Activated CD8-positive, alpha-beta T cell treated with anti-CD3 and anti-CD28 coated beads, Interleukin-2, amount 10 ng/mL, durations not matched to agents 7 days and 5 days (primary cell): Measurements from ENCODE around the gene CPA2. TPM values are rescaled to one million over a fixed set of nuclear protein-coding genes. Genes with fewer than 3 reads are reported as not detected.
"Not testable (repeated sequence)": the region's sequence is repeated elsewhere in the genome, so short reads cannot be mapped to it uniquely, and the experiment has no call there.

ENCODE experiments used
- ATAC-seq: fragments of 150-1000 bp; cut with Tn5 transposase; one replicate; pipeline ENCODE4 v1.10.0; 2021; ENCODE audit warnings: moderate library complexity
- CTCF ChIA-PET: fragments of 350-600 bp; sonication (Branson Sonifier 250); formaldehyde crosslinking; loops from one replicate; lab custom pipeline; 2021; ENCODE audit warnings: antibody characterized with exemption; lab: Charles Lee
- POLR2A ChIA-PET: fragments of 350-600 bp; sonication (Branson Sonifier 250); formaldehyde crosslinking; loops from one replicate; lab custom pipeline; 2021; ENCODE audit warnings: antibody characterized with exemption; lab: Charles Lee
- DNase-seq: peaks from one replicate; pipeline ENCODE4 v3.0.0-alpha.2; 2020
- H3K27ac Mint-ChIP-seq: one replicate; pipeline ENCODE4 v1.8.0; 2021; ENCODE audit warnings: mild to moderate bottlenecking, mixed read lengths
- H3K27me3 Mint-ChIP-seq: one replicate; pipeline ENCODE4 v1.8.0; 2021; ENCODE audit warnings: low read depth, mixed read lengths
- H3K36me3 Mint-ChIP-seq: one replicate; pipeline ENCODE4 v1.8.0; 2021; ENCODE audit warnings: low read depth, mixed read lengths
- H3K4me1 Mint-ChIP-seq: one replicate; pipeline ENCODE4 v1.8.0; 2021; ENCODE audit warnings: low read depth, mixed read lengths
- H3K4me3 Mint-ChIP-seq: one replicate; pipeline ENCODE4 v1.8.0; 2021; ENCODE audit warnings: mild to moderate bottlenecking, mixed read lengths
- H3K9me3 Mint-ChIP-seq: one replicate; pipeline ENCODE4 v1.8.0; 2022; ENCODE audit warnings: mixed read lengths; ENCODE audit not compliant: insufficient read depth
- total RNA-seq, 2 experiments: library from RNA; stranded (reverse); gene quantifications; one replicate each; pipeline ENCODE4 v1.2.3, GENCODE V29; 2021

CPA2 gene
- total RNA-seq, 2 experiments from 2014 or later, result not detected

DNA sequence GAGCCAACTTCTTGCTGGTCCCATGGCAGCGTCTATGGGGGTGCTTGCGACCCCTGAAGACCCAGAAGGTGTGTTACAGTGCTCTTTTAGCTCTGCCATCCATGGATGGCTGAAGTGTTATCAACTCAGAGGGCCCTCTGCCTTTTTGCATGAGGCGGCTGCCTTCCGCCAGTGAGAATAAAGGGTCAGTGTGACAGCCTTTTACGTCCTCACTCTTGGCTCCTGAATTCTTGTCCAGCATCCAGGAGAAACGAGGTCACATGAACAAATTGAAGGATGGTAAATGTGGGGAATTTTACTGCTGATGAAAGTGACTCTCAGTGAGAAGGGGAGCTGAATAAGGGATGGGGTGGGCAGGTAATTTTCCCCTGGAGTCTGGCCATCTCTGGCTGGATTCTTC, 34.9 kb upstream of the CPA2 start:
- DNase-seq, result no peak
- ChIA-PET CTCF (no interaction called here), POLR2A (no interaction called here)
- Mint-ChIP-seq H3K36me3 (no peaks in the 10 kb centered on the region), H3K9me3 (no peaks in the 10 kb centered on the region), H3K27me3 (peaks cover 7% of the 10 kb centered on the region), H3K4me1 (no peaks in the 10 kb centered on the region), H3K27ac (no peak overlapping the region), H3K4me3 (no peak overlapping the region)
- no peak for ATAC-seq

GRCh38 chr7:130232209-130232608, 34.5 kb upstream of the CPA2 start:
- ChIA-PET POLR2A (no interaction called here), CTCF (no interaction called here)
- H3K27ac Mint-ChIP-seq, result no peak overlapping the region

DNA sequence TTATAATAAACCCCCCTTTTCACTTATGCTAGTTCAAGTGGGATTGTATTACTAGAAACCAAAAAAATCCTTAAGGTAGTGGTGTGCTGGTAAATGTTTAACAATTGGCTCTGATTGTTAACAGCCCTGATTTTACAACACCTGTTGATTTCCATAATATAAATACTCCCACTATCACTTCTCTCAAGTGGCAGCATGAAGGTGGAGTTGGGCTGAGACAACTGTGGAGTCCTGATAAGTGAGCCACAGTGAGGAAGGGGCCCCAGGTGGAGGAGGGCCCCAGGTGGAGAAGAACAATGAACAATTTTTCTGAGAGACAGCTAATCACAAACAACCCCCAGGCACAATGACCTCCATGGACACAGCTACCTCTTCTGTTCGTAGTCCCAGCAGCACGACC, 32.6 kb upstream of the CPA2 start:
- ATAC-seq (no peak), DNase-seq (no peak)
- ChIA-PET POLR2A (no interaction called here), CTCF (no interaction called here)
- no peaks in the 10 kb centered on the region for H3K36me3 Mint-ChIP-seq
- H3K9me3 Mint-ChIP-seq, result no peaks in the 10 kb centered on the region
- H3K27me3 Mint-ChIP-seq, result peaks cover 11% of the 10 kb centered on the region
- H3K4me3 Mint-ChIP-seq, result no peak overlapping the region
- no peak overlapping the region for H3K27ac Mint-ChIP-seq
- H3K4me1 Mint-ChIP-seq, result no peaks in the 10 kb centered on the region

More at GRCh38 chr7:130232209-130232608, 34.5 kb upstream of the CPA2 start:
- no peak for ATAC-seq
- Mint-ChIP-seq H3K4me1 (no peaks in the 10 kb centered on the region), H3K27me3 (peaks cover 10% of the 10 kb centered on the region), H3K36me3 (no peaks in the 10 kb centered on the region), H3K9me3 (no peaks in the 10 kb centered on the region), H3K4me3 (no peak overlapping the region)
- DNase-seq, result no peak

DNA sequence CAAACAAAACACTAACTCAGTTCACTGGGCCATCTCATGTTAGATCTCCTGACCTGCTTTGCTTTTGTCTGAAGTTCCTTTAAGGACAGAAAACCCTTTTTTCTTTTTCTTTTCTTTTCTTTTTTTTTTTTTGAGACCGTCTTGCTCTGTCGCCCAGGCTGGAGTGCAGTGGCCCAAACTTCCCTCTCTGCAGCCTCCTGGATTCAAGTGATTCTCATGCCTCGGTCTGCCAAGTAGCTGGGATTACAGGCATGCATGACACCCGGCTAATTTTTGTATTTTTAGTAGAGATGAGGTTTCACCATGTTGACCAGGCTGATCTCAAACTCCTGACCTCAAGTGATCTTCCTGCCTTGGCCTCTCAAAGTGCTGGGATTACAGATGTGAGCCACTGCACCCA, 30.3 kb upstream of the CPA2 start:
- CTCF ChIA-PET, H3K4me3 Mint-ChIP-seq, H3K36me3 Mint-ChIP-seq, POLR2A ChIA-PET, H3K9me3 Mint-ChIP-seq, ATAC-seq, H3K4me1 Mint-ChIP-seq, H3K27ac Mint-ChIP-seq, DNase-seq: not testable (repeated sequence)
- H3K27me3 Mint-ChIP-seq, result peaks cover 10% of the 10 kb centered on the region

GRCh38 chr7:130240240-130240639, 26.4 kb upstream of the CPA2 start:
- ChIA-PET CTCF (interaction anchor here (1.0 to 2.3 kb wide), 2 partner anchors 168 to 518 kb away, joined by 3 to 8 read pairs; no protein-coding TSS in a partner anchor), POLR2A (interaction anchor here (1.6 kb wide), 1 partner anchor 35 kb away, joined by 4 read pairs; the partner anchor contains the start of gene TMEM209)
- H3K4me1 Mint-ChIP-seq, result peaks cover 11% of the 10 kb centered on the region
- no peak for DNase-seq
- no peak overlapping the region for H3K27ac Mint-ChIP-seq
- H3K4me3 Mint-ChIP-seq, result no peak overlapping the region
- H3K36me3 Mint-ChIP-seq, result no peaks in the 10 kb centered on the region
- peaks cover 4% of the 10 kb centered on the region for H3K9me3 Mint-ChIP-seq
- H3K27me3 Mint-ChIP-seq, result peaks cover 15% of the 10 kb centered on the region
- ATAC-seq, result no peak

GRCh38 chr7:130242198-130243014, 24.3 kb upstream of the CPA2 start:
- DNase-seq (peak; percentile 69), ATAC-seq (peak; percentile 90)
- H3K4me3 Mint-ChIP-seq, result no peak overlapping the region
- CTCF ChIA-PET, result interaction anchor here (0.7 to 3.0 kb wide), 5 partner anchors 171 to 515 kb away, joined by 3 to 22 read pairs (median 4); partner anchors contain the start of gene KLHDC10
- POLR2A ChIA-PET, result no interaction called here
- H3K9me3 Mint-ChIP-seq, result peaks cover 4% of the 10 kb centered on the region
- no peaks in the 10 kb centered on the region for H3K36me3 Mint-ChIP-seq
- H3K27me3 Mint-ChIP-seq, result peaks cover 4% of the 10 kb centered on the region
- peaks cover 11% of the 10 kb centered on the region for H3K4me1 Mint-ChIP-seq
- no peak overlapping the region for H3K27ac Mint-ChIP-seq

- DNase-seq, H3K9me3 Mint-ChIP-seq, H3K27ac Mint-ChIP-seq, ATAC-seq, H3K36me3 Mint-ChIP-seq, H3K27me3 Mint-ChIP-seq, POLR2A ChIA-PET, H3K4me3 Mint-ChIP-seq: not testable (repeated sequence)
- CTCF ChIA-PET, result interaction anchor here (0.9 to 3.0 kb wide), 7 partner anchors 51 to 514 kb away, joined by 4 to 22 read pairs (median 5); partner anchors contain the start of gene KLHDC10
- peaks cover 11% of the 10 kb centered on the region for H3K4me1 Mint-ChIP-seq
These were observed 23.2 kb upstream of the CPA2 start for GRCh38 chr7:130243486-130243885.

GRCh38 chr7:130246491-130246890, 20.2 kb upstream of the CPA2 start:
- H3K27ac Mint-ChIP-seq, CTCF ChIA-PET, DNase-seq, H3K27me3 Mint-ChIP-seq, H3K9me3 Mint-ChIP-seq, ATAC-seq, H3K36me3 Mint-ChIP-seq, POLR2A ChIA-PET, H3K4me3 Mint-ChIP-seq: not testable (repeated sequence)
- peaks cover 11% of the 10 kb centered on the region for H3K4me1 Mint-ChIP-seq

DNA sequence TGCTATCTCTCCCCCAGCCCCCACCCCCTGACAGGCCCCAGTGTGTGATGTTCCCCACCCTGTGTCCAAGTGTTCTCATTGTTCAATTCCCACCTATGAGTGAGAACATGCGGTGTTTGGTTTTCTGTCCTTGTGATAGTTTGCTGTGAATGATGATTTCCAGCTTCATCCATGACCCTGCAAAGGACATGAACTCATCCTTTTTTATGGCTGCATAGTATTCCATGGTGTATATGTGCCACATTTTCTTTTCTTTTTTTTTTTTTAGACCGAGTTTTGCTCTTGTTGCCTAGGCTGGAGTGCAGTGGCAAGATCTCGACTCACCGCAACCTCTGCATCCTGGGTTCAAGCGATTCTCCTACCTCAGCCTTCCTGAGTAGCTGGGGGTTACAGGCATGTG, 17.8 kb upstream of the CPA2 start:
- H3K9me3 Mint-ChIP-seq, H3K36me3 Mint-ChIP-seq, ATAC-seq, CTCF ChIA-PET, H3K4me3 Mint-ChIP-seq, H3K4me1 Mint-ChIP-seq, POLR2A ChIA-PET, H3K27ac Mint-ChIP-seq, DNase-seq: not testable (repeated sequence)
- peaks cover 17% of the 10 kb centered on the region for H3K27me3 Mint-ChIP-seq

- POLR2A ChIA-PET, H3K27ac Mint-ChIP-seq, H3K9me3 Mint-ChIP-seq, DNase-seq, ATAC-seq, H3K36me3 Mint-ChIP-seq, H3K4me1 Mint-ChIP-seq, CTCF ChIA-PET, H3K4me3 Mint-ChIP-seq: not testable (repeated sequence)
- peaks cover 20% of the 10 kb centered on the region for H3K27me3 Mint-ChIP-seq
These were observed 17.0 kb upstream of the CPA2 start for GRCh38 chr7:130249626-130250025.

DNA sequence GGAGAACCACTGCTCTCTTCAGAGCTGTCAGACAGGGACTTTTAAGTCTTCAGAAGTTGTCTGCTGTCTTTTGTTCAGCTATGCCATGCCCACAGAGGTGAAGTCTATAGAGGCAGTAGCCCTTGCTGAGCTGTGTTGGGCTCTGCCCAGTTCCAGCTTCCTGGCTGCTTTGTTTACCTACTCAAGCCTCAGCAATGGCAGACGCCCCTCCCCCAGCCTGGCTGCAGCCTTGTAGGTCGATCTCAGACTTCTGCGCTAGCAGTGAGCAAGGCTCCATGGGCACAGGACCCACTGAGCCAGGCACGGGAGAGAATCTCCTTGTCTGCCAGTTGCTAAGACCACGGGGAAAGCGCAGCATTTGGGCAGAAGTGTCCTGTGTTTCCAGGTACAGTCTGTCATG, 12.1 kb upstream of the CPA2 start:
- peaks cover 16% of the 10 kb centered on the region for H3K27me3 Mint-ChIP-seq
- no peak overlapping the region for H3K27ac Mint-ChIP-seq
- POLR2A ChIA-PET, result no interaction called here
- H3K9me3 Mint-ChIP-seq, result peaks cover 6% of the 10 kb centered on the region
- DNase-seq, result no peak
- no peak for ATAC-seq
- no peak overlapping the region for H3K4me3 Mint-ChIP-seq
- H3K36me3 Mint-ChIP-seq, result no peaks in the 10 kb centered on the region
- CTCF ChIA-PET, result no interaction called here
- no peaks in the 10 kb centered on the region for H3K4me1 Mint-ChIP-seq

- Mint-ChIP-seq H3K27ac (no peak overlapping the region), H3K36me3 (no peaks in the 10 kb centered on the region), H3K4me1 (no peaks in the 10 kb centered on the region), H3K4me3 (no peak overlapping the region), H3K9me3 (peaks cover 6% of the 10 kb centered on the region), H3K27me3 (peaks cover 12% of the 10 kb centered on the region)
- ChIA-PET CTCF (no interaction called here), POLR2A (no interaction called here)
- DNase-seq (no peak), ATAC-seq (no peak)
These were observed 10.0 kb upstream of the CPA2 start for GRCh38 chr7:130256704-130257103.
